Keratinocyte (primary cell): ENCODE results near the gene FKBP5. TPM values are rescaled to one million over a fixed set of nuclear protein-coding genes. Genes with fewer than 3 reads are reported as not detected.

Experiments used
- DNase-seq: peaks from one replicate; pipeline ENCODE4 v3.0.0-alpha.2; 2011; ENCODE audit warnings: low read depth, missing footprints, low spot score
- FAIRE-seq: peaks from 2 replicates; lab custom pipeline; 2011; peaks lifted over from hg19 to GRCh38; lab: Jason Lieb, UNC
- H2AFZ ChIP-seq: 2 replicates; pipeline ENCODE4 v1.6.0; 2012; ENCODE audit warnings: low read length, control low read depth, inconsistent platforms; ENCODE audit not compliant: control insufficient read depth
- H3K27ac ChIP-seq: 2 replicates; pipeline ENCODE4 v1.5.1; 2011; ENCODE audit warnings: low read length; ENCODE audit not compliant: control insufficient read depth, insufficient read depth
- H3K27me3 ChIP-seq: 3 replicates; pipeline ENCODE4 v1.6.0; 2011; ENCODE audit warnings: low read length; ENCODE audit not compliant: control insufficient read depth, insufficient read depth; ENCODE audit errors: extremely low read depth
- H3K36me3 ChIP-seq, 2 experiments: 2 replicates in 1 of 2; 3 replicates in 1 of 2; pipeline ENCODE4 v1.5.1; 2011; ENCODE audit warnings: low read length in 2 of 2, mild to moderate bottlenecking in 1 of 2; ENCODE audit not compliant: control insufficient read depth in 2 of 2, insufficient read depth in 2 of 2; ENCODE audit errors: extremely low read depth in 1 of 2
- H3K4me1 ChIP-seq: 3 replicates; pipeline ENCODE4 v1.5.1; 2011; ENCODE audit warnings: low read length; ENCODE audit not compliant: control insufficient read depth, insufficient read depth; ENCODE audit errors: extremely low read depth
- H3K4me2 ChIP-seq: 3 replicates; pipeline ENCODE4 v1.6.0; 2011; ENCODE audit warnings: low read depth, low read length; ENCODE audit not compliant: control insufficient read depth, insufficient read depth; ENCODE audit errors: extremely low read depth
- H3K4me3 ChIP-seq, 3 experiments: fragments of 200-600 bp in 1 of 3; sonication (generic) in 1 of 3; 2 replicates in 2 of 3; 3 replicates in 1 of 3; pipeline ENCODE4 v1.5.1; 2011 to 2016; ENCODE audit warnings: low read length in 3 of 3, mild to moderate bottlenecking in 3 of 3, control low read depth in 2 of 3, inconsistent platforms in 1 of 3, low read depth in 1 of 3, mixed read lengths in 1 of 3, mixed run types in 1 of 3, moderate library complexity in 1 of 3; ENCODE audit not compliant: control insufficient read depth in 2 of 3, insufficient read depth in 2 of 3; ENCODE audit errors: extremely low read depth in 1 of 3
- H3K79me2 ChIP-seq: 2 replicates; pipeline ENCODE4 v1.6.0; 2012; ENCODE audit warnings: low read length; ENCODE audit not compliant: control insufficient read depth, insufficient read depth
- H3K9ac ChIP-seq: 3 replicates; pipeline ENCODE4 v1.6.0; 2011; ENCODE audit warnings: low read length; ENCODE audit not compliant: control insufficient read depth, insufficient read depth; ENCODE audit errors: extremely low read depth
- H3K9me1 ChIP-seq: 3 replicates; pipeline ENCODE4 v1.6.0; 2011; ENCODE audit warnings: low read length; ENCODE audit not compliant: control insufficient read depth, insufficient read depth; ENCODE audit errors: extremely low read depth
- H3K9me3 ChIP-seq: 2 replicates; pipeline ENCODE4 v1.5.1; 2012; ENCODE audit warnings: low read depth, low read length; ENCODE audit not compliant: control insufficient read depth
- H4K20me1 ChIP-seq: 3 replicates; pipeline ENCODE4 v1.6.0; 2011; ENCODE audit warnings: low read length; ENCODE audit not compliant: control insufficient read depth, insufficient read depth; ENCODE audit errors: extremely low read depth
- EZH2 ChIP-seq: IDR thresholded peaks from one replicate; pipeline ENCODE4 v1.6.1; 2012; ENCODE audit warnings: inconsistent platforms, mild to moderate bottlenecking, low read length, moderate library complexity
- dilution Hi-C: fragments of 300-500 bp; cut with MboI; formaldehyde crosslinking; loops from one replicate; pipeline ENCODE4 v1.7.0; 2020; ENCODE audit warnings: low sequenced_read_pairs; ENCODE audit not compliant: extremely low pct_ligation_motif_present
- polyA plus RNA-seq, 5 experiments: library from polyadenylated mRNA; depleted of rRNA in 3 of 5; stranded (reverse) in 3 of 5; stranded (forward) in 1 of 5; unstranded in 1 of 5; fragments of >200 nt; gene quantifications; 1 replicate in 1 of 5; 2 replicates in 3 of 5; 3 replicates in 1 of 5; pipeline versions ENCODE4 v1.2.1 to v1.2.3, GENCODE V29; 2011 to 2012; ENCODE audit warnings: missing spikeins in 2 of 5, low read depth in 1 of 5, low replicate concordance in 1 of 5
- TF ChIP-seq, protein P1 (sequence below), 3 experiments: IDR thresholded peaks in 1 of 3; conservative IDR thresholded peaks in 1 of 3; optimal IDR thresholded peaks in 1 of 3; 2 replicates in 2 of 3; 3 replicates in 1 of 3; pipeline versions ENCODE3 to v1.5.1; 2011; ENCODE audit warnings: low read length in 3 of 3, mild to moderate bottlenecking in 3 of 3, moderate library complexity in 2 of 3, control low read depth in 1 of 3, inconsistent platforms in 1 of 3; ENCODE audit not compliant: insufficient read depth in 2 of 3; ENCODE audit errors: extremely low read depth in 1 of 3

The FKBP5 gene
- polyA plus RNA-seq, 1 donor (not counting 4 experiments of a cell fraction or from before 2014, with no cell fraction given), result 88.3 TPM

DNA sequence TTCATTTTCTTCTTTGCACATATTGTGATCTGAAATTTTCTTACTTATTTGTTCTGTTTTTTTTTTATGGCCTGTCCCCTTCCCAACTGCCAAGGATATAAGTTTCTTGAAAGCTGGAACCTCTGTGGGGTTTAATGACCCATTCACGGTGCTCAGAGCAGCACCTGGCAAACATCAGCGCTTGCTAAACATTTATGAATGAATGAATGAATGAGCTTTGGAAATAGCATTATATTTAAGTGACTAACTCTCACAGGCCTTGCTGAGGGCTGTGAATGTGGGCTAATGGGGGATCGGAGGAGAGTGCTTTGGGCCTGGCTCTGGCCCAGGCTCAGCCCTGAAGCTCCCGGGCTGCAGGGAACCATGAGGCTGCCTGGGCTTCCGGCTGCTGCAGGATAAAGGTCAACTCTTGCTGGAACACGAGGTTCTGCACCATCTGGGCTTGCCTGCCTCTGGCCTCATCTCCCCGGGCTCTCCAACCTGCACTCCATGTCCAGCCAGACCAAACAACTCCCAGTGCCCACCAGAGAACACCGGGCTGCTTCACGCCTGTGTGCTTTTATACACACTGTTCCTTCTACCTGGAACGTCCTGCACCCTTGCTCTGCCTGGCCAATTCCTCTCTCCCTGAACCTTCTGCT is 33.5 kb upstream of the FKBP5 start:
- Histone ChIP-seq H3K27me3 (no peaks in the 10 kb centered on the region), H3K36me3 (no peaks in the 10 kb centered on the region), H3K27ac (no peak overlapping the region), H3K9me3 (no peaks in the 10 kb centered on the region), H3K9me1 (no peaks in the 10 kb centered on the region), H3K79me2 (no peaks in the 10 kb centered on the region), H3K4me1 (peaks cover 34% of the 10 kb centered on the region), H3K9ac (no peak overlapping the region), H2AFZ (no peak overlapping the region), H4K20me1 (no peaks in the 10 kb centered on the region), H3K4me3 (no peak overlapping the region), H3K4me2 (no peak overlapping the region)
- TF ChIP-seq EZH2, result no peak
- TF ChIP-seq, protein P1, sequence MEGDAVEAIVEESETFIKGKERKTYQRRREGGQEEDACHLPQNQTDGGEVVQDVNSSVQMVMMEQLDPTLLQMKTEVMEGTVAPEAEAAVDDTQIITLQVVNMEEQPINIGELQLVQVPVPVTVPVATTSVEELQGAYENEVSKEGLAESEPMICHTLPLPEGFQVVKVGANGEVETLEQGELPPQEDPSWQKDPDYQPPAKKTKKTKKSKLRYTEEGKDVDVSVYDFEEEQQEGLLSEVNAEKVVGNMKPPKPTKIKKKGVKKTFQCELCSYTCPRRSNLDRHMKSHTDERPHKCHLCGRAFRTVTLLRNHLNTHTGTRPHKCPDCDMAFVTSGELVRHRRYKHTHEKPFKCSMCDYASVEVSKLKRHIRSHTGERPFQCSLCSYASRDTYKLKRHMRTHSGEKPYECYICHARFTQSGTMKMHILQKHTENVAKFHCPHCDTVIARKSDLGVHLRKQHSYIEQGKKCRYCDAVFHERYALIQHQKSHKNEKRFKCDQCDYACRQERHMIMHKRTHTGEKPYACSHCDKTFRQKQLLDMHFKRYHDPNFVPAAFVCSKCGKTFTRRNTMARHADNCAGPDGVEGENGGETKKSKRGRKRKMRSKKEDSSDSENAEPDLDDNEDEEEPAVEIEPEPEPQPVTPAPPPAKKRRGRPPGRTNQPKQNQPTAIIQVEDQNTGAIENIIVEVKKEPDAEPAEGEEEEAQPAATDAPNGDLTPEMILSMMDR (optimal IDR thresholded peaks at IDR 0.05 in 1 of 3, IDR thresholded peaks at IDR 0.05 in 1 of 3, conservative IDR thresholded peaks at IDR 0.05 in 1 of 3; ENCODE audit: extremely low read depth in 1 of 3, insufficient read depth in 2 of 3, low read length in 3 of 3), result no peak
- FAIRE-seq, result no peak
- dilution Hi-C loops, result no loop called here
- no peak for DNase-seq

DNA sequence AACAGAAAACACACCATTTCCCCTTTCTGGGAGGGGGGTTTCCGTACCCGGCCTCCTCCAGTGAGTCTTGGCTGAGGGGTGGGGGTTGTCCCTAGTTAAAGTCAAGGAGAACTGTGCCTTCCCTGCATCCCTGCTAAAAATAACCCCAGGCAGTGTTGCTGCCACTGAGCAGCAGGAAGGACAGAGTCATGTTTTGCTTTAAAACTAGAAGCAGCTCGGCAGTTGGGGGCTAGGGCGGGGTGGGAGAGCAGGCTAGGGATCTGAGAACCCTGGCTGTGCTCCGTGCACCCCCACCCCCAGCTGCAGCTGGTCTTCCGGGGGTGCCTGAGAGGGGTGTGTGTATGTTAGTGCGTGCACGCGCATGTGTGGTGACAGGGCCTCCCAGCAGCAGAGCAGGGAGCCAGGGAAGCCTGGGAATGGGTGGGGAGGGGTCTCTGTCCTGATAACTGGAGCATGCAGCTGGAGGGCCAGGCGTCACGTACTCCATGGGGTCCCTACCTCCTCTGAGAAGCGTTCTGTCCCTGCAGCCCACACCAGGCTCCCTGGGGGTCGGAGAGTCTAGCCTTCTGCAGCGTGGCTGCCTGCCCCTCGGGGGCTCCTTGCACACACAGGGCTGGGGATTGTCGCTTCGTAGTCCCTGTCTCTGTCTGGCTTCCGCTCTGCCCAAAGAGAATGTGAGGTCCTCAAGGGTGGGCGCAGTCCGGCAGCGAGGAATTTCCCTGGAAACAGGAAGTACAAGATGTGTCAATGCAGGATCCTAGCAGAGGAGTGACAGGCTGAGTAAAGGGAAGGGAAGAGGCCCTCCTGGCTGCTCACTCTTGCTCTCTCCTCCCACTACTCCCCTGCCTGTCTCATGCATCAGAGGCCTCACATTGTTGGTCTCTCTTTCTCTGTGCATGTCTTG is 31.4 kb upstream of the FKBP5 start:
- Histone ChIP-seq H3K27ac (no peak overlapping the region), H3K9ac (peak overlapping the region; percentile 26), H3K4me2 (peak overlapping the region; percentile 52)

More for the DNA sequence above, 31.4 kb upstream of the FKBP5 start:
- Histone ChIP-seq H3K27me3 (no peaks in the 10 kb centered on the region), H3K4me1 (peaks cover 12% of the 10 kb centered on the region), H4K20me1 (no peaks in the 10 kb centered on the region), H2AFZ (peak overlapping the region; percentile 80), H3K9me3 (no peaks in the 10 kb centered on the region), H3K36me3 (no peaks in the 10 kb centered on the region), H3K9me1 (no peaks in the 10 kb centered on the region), H3K4me3 (peak overlapping the region in 1 of 3 experiments; percentile 11), H3K79me2 (no peaks in the 10 kb centered on the region)
- TF ChIP-seq EZH2, result no peak
- TF ChIP-seq, protein P1 (optimal IDR thresholded peaks at IDR 0.05 in 1 of 3, IDR thresholded peaks at IDR 0.05 in 1 of 3, conservative IDR thresholded peaks at IDR 0.05 in 1 of 3; ENCODE audit: extremely low read depth in 1 of 3, insufficient read depth in 2 of 3, low read length in 3 of 3), result no peak
- dilution Hi-C loops, result no loop called here
- DNase-seq (no peak), FAIRE-seq (peak; percentile 65)
